GM23338 (cell line): ENCODE measurements around the gene ZBTB22. TPM values are rescaled to one million over a fixed set of nuclear protein-coding genes. Genes with fewer than 3 reads are reported as not detected.

Experiments
- POLR2AphosphoS5 ChIP-seq: IDR thresholded peaks from 2 replicates; pipeline ENCODE4 v1.6.1; 2016; ENCODE audit warnings: antibody characterized with exemption, low read depth
- polyA plus RNA-seq: library from polyadenylated mRNA; unstranded; fragments of >200 nt; fragmentation: Nextera tagmentation; extraction: Ambion mirVana; gene quantifications from 2 replicates; pipeline ENCODE4 v1.2.1, GENCODE V29; 2016
- total RNA-seq: library from RNA; depleted of rRNA; stranded (reverse); fragments of >200 nt; shearing (Covaris generic); gene quantifications from 2 replicates; pipeline ENCODE4 v1.2.3, GENCODE V29; 2014
- TF ChIP-seq, protein P1 (sequence below): fragments of 250-450 bp; sonication (Bioruptor Pico); IDR thresholded peaks from 2 replicates; pipeline ENCODE4 v1.5.0; 2020; ENCODE audit warnings: mild to moderate bottlenecking, moderate library complexity
- TF ChIP-seq, protein P2 (sequence below): IDR thresholded peaks from one replicate; pipeline ENCODE4 v1.6.1; 2018; ENCODE audit warnings: antibody characterized with exemption; ENCODE audit not compliant: unreplicated experiment
- TF ChIP-seq, protein P3 (sequence below), 2 experiments: fragments of 200-600 bp in 1 of 2; sonication (generic) in 1 of 2; conservative IDR thresholded peaks; 2 replicates each; pipeline versions ENCODE4 v1.5.1 to v1.6.1; 2016 to 2017; ENCODE audit warnings: antibody characterized with exemption in 2 of 2, low read depth in 2 of 2, mild to moderate bottlenecking in 2 of 2, moderate library complexity in 1 of 2

Gene ZBTB22
- total and polyA plus RNA-seq, 2 experiments from 2014 or later, result 3.9 to 7.7 TPM

DNA sequence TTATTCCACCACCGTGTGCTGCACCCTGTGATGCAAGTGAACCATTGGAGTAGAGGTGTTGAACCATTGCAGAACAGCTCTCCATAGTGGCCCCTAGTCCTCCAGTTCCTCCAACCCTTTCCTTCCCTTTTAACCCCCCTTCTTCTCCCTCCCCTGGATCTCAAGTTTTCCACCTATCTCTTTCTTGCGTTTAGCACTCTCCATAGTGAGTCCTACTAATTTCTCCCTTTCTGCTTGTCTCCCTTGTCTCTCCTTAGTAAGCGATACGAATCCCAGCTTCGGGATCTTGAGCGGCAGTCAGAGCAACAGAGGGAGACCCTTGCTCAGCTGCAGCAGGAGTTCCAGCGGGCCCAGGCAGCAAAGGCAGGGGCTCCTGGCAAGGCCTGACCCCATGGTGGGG lies 27.1 kb downstream of the ZBTB22 start (continued):
- TF ChIP-seq, protein P1, sequence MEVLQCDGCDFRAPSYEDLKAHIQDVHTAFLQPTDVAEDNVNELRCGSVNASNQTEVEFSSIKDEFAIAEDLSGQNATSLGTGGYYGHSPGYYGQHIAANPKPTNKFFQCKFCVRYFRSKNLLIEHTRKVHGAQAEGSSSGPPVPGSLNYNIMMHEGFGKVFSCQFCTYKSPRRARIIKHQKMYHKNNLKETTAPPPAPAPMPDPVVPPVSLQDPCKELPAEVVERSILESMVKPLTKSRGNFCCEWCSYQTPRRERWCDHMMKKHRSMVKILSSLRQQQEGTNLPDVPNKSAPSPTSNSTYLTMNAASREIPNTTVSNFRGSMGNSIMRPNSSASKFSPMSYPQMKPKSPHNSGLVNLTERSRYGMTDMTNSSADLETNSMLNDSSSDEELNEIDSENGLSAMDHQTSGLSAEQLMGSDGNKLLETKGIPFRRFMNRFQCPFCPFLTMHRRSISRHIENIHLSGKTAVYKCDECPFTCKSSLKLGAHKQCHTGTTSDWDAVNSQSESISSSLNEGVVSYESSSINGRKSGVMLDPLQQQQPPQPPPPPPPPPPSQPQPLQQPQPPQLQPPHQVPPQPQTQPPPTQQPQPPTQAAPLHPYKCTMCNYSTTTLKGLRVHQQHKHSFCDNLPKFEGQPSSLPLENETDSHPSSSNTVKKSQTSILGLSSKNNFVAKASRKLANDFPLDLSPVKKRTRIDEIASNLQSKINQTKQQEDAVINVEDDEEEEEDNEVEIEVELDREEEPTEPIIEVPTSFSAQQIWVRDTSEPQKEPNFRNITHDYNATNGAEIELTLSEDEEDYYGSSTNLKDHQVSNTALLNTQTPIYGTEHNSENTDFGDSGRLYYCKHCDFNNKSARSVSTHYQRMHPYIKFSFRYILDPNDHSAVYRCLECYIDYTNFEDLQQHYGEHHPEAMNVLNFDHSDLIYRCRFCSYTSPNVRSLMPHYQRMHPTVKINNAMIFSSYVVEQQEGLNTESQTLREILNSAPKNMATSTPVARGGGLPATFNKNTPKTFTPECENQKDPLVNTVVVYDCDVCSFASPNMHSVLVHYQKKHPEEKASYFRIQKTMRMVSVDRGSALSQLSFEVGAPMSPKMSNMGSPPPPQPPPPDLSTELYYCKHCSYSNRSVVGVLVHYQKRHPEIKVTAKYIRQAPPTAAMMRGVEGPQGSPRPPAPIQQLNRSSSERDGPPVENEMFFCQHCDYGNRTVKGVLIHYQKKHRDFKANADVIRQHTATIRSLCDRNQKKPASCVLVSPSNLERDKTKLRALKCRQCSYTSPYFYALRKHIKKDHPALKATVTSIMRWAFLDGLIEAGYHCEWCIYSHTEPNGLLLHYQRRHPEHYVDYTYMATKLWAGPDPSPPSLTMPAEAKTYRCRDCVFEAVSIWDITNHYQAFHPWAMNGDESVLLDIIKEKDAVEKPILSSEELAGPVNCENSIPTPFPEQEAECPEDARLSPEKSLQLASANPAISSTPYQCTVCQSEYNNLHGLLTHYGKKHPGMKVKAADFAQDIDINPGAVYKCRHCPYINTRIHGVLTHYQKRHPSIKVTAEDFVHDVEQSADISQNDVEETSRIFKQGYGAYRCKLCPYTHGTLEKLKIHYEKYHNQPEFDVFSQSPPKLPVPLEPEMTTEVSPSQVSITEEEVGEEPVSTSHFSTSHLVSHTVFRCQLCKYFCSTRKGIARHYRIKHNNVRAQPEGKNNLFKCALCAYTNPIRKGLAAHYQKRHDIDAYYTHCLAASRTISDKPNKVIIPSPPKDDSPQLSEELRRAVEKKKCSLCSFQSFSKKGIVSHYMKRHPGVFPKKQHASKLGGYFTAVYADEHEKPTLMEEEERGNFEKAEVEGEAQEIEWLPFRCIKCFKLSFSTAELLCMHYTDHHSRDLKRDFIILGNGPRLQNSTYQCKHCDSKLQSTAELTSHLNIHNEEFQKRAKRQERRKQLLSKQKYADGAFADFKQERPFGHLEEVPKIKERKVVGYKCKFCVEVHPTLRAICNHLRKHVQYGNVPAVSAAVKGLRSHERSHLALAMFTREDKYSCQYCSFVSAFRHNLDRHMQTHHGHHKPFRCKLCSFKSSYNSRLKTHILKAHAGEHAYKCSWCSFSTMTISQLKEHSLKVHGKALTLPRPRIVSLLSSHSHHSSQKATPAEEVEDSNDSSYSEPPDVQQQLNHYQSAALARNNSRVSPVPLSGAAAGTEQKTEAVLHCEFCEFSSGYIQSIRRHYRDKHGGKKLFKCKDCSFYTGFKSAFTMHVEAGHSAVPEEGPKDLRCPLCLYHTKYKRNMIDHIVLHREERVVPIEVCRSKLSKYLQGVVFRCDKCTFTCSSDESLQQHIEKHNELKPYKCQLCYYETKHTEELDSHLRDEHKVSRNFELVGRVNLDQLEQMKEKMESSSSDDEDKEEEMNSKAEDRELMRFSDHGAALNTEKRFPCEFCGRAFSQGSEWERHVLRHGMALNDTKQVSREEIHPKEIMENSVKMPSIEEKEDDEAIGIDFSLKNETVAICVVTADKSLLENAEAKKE (CRISPR knock-in tag), result no peak
- no peak for TF ChIP-seq POLR2AphosphoS5
- TF ChIP-seq, protein P2, sequence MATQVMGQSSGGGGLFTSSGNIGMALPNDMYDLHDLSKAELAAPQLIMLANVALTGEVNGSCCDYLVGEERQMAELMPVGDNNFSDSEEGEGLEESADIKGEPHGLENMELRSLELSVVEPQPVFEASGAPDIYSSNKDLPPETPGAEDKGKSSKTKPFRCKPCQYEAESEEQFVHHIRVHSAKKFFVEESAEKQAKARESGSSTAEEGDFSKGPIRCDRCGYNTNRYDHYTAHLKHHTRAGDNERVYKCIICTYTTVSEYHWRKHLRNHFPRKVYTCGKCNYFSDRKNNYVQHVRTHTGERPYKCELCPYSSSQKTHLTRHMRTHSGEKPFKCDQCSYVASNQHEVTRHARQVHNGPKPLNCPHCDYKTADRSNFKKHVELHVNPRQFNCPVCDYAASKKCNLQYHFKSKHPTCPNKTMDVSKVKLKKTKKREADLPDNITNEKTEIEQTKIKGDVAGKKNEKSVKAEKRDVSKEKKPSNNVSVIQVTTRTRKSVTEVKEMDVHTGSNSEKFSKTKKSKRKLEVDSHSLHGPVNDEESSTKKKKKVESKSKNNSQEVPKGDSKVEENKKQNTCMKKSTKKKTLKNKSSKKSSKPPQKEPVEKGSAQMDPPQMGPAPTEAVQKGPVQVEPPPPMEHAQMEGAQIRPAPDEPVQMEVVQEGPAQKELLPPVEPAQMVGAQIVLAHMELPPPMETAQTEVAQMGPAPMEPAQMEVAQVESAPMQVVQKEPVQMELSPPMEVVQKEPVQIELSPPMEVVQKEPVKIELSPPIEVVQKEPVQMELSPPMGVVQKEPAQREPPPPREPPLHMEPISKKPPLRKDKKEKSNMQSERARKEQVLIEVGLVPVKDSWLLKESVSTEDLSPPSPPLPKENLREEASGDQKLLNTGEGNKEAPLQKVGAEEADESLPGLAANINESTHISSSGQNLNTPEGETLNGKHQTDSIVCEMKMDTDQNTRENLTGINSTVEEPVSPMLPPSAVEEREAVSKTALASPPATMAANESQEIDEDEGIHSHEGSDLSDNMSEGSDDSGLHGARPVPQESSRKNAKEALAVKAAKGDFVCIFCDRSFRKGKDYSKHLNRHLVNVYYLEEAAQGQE, result no peak
- TF ChIP-seq, protein P3, sequence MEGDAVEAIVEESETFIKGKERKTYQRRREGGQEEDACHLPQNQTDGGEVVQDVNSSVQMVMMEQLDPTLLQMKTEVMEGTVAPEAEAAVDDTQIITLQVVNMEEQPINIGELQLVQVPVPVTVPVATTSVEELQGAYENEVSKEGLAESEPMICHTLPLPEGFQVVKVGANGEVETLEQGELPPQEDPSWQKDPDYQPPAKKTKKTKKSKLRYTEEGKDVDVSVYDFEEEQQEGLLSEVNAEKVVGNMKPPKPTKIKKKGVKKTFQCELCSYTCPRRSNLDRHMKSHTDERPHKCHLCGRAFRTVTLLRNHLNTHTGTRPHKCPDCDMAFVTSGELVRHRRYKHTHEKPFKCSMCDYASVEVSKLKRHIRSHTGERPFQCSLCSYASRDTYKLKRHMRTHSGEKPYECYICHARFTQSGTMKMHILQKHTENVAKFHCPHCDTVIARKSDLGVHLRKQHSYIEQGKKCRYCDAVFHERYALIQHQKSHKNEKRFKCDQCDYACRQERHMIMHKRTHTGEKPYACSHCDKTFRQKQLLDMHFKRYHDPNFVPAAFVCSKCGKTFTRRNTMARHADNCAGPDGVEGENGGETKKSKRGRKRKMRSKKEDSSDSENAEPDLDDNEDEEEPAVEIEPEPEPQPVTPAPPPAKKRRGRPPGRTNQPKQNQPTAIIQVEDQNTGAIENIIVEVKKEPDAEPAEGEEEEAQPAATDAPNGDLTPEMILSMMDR (conservative IDR thresholded peaks at IDR 0.05; ENCODE audit: low read depth in 2 of 2), result no peak
